ENCODE data around the gene CLDN5. TPM values are rescaled to one million over a fixed set of nuclear protein-coding genes. Genes with fewer than 3 reads are reported as not detected.

CLDN5 gene
- total and polyA plus RNA-seq, 2 of the 4 experiments (the other 2 are of a cell fraction) = 0.18 to 0.21 TPM

- H2AK9ac ChIP-seq (replicated peaks; ENCODE audit: low read depth, low read length, poor library complexity) = no peak overlapping the region
- dilution Hi-C loops (cut with HindIII; ENCODE audit: low sequenced_read_pairs, unreplicated experiment) = no loop called here
- CTCF ChIA-PET = no interaction called here
Measured at GRCh38 chr22:19503367-19503766, 20.8 kb downstream of the CLDN5 start.

More at GRCh38 chr22:19503367-19503766, 20.8 kb downstream of the CLDN5 start:
- no peak overlapping the region for H3K4me2 ChIP-seq (ENCODE audit: low read depth, low read length)
- peaks cover 3% of the 10 kb centered on the region; the same call in 1 of the 2 replicates for H3K36me3 ChIP-seq (ENCODE audit: control insufficient read depth, insufficient read depth, low read length)
- H3K9ac ChIP-seq (ENCODE audit: low read depth, low read length) = no peak overlapping the region
- H4K5ac ChIP-seq (ENCODE audit: low read depth, low read length) = no peak overlapping the region
- no peaks in the 10 kb centered on the region for H3K9me1 ChIP-seq (ENCODE audit: insufficient read depth, low read length)
- H3K27ac ChIP-seq (ENCODE audit: insufficient read depth, low read length) = no peak overlapping the region
- TF ChIP-seq USF2 (IDR thresholded peaks at IDR 0.05; ENCODE audit: low read depth, low read length) (no peak), CTCF (conservative IDR thresholded peaks at IDR 0.05; ENCODE audit: low read depth, low read length) (no peak), MAFK (IDR thresholded peaks at IDR 0.05; ENCODE audit: low read depth, low read length) (no peak), ELK1 (IDR thresholded peaks at IDR 0.05; ENCODE audit: borderline replicate concordance, low read depth, low read length) (no peak), RFX5 (IDR thresholded peaks at IDR 0.05; ENCODE audit: low read depth, low read length) (no peak), SMC3 (IDR thresholded peaks at IDR 0.05; ENCODE audit: low read depth, low read length) (no peak), MAZ (IDR thresholded peaks at IDR 0.05; ENCODE audit: borderline replicate concordance, low read depth, low read length) (no peak), RCOR1 (IDR thresholded peaks at IDR 0.05; ENCODE audit: insufficient replicate concordance, low read length) (no peak), POLR2A (IDR thresholded peaks at IDR 0.05; ENCODE audit: low read depth, low read length) (no peak), BHLHE40 (IDR thresholded peaks at IDR 0.05; ENCODE audit: low read depth, low read length) (no peak)
- H3K4me1 ChIP-seq (ENCODE audit: control insufficient read depth, insufficient read depth, low read length) = no peaks in the 10 kb centered on the region
- H4K91ac ChIP-seq (ENCODE audit: insufficient read depth, low read depth, low read length) = no peak overlapping the region
- no peak for ATAC-seq (ENCODE audit: low read depth)
- no peak overlapping the region for H2BK5ac ChIP-seq (ENCODE audit: low read depth, low read length, poor library complexity, severe bottlenecking)
- H3K56ac ChIP-seq (ENCODE audit: extremely low read depth, insufficient read depth, low read length) = no peak overlapping the region
- no TSS peak for BruUV-seq (replicated peaks)
- no peak overlapping the region for H3K18ac ChIP-seq (ENCODE audit: low read depth, low read length)
- intact Hi-C loops (cut with micrococcal nuclease) (no loop called here), in situ Hi-C loops (cut with MboI; ENCODE audit: low sequenced_read_pairs) (no loop called here)
- no peak overlapping the region for H2AFZ ChIP-seq (replicated peaks; ENCODE audit: low read length, poor library complexity)
- no peak overlapping the region for H2AK5ac ChIP-seq (ENCODE audit: low read depth, low read length)
- DNase-seq = no peak
- no peak overlapping the region for H3K14ac ChIP-seq (replicated peaks; ENCODE audit: low read depth, low read length)
- H4K8ac ChIP-seq (ENCODE audit: low read depth in 2 of 2, low read length in 2 of 2) = no peak overlapping the region
- POLR2A ChIA-PET (ENCODE audit: unreplicated experiment) = no interaction called here
- H3K4ac ChIP-seq (ENCODE audit: low read depth, low read length) = no peak overlapping the region
- no peak overlapping the region for H3K4me3 ChIP-seq (ENCODE audit: insufficient read depth, low read depth, low read length)
- no peak overlapping the region for H2BK20ac ChIP-seq (ENCODE audit: low read depth, low read length)
- no peak overlapping the region for H3K23ac ChIP-seq (ENCODE audit: low read depth, low read length)
- H2BK120ac ChIP-seq (ENCODE audit: low read depth, low read length) = no peak overlapping the region
- H3K27me3 ChIP-seq (ENCODE audit: control insufficient read depth, insufficient read depth, low read length) = no peaks in the 10 kb centered on the region
- H3K9me3 ChIP-seq (ENCODE audit: control insufficient read depth, insufficient read depth, low read length) = no peaks in the 10 kb centered on the region
- no CpG with 5 or more reads among the region's 7 CpGs for WGBS, 2 experiments (ENCODE audit: extremely low coverage in 2 of 2, insufficient read length in 1 of 2)
- H3K79me1 ChIP-seq (ENCODE audit: low read depth in 1 of 2, low read length in 2 of 2) = no peaks in the 10 kb centered on the region
- H4K20me1 ChIP-seq (ENCODE audit: insufficient read depth, low read length) = no peaks in the 10 kb centered on the region
- no peak overlapping the region for H2BK15ac ChIP-seq (ENCODE audit: low read depth, low read length)
